ENCODE results near the gene SUCLA2. TPM values are rescaled to one million over a fixed set of nuclear protein-coding genes. Genes with fewer than 3 reads are reported as not detected.
"Not testable (repeated sequence)": the region's sequence is repeated elsewhere in the genome, so short reads cannot be mapped to it uniquely, and the experiment has no call there.

The SUCLA2 gene
- total and polyA plus RNA-seq, 10 of the 15 experiments (the other 5 are each of a cell fraction or from before 2014, with no cell fraction given), result 27.5 to 83.4 (median 42.8) TPM

- CTCF ChIA-PET, result interaction anchor here (0.6 kb wide), 1 partner anchor 69 kb away, joined by 3 read pairs; no protein-coding TSS in a partner anchor
These were observed 55.9 kb downstream of the SUCLA2 start for GRCh38 chr13:47945146-47945545.

GRCh38 chr13:47934371-47934770 lies 66.7 kb downstream of the SUCLA2 start:
- Histone ChIP-seq H2AFZ (ENCODE audit: control insufficient read depth, low read depth, low read length) (no peak overlapping the region), H3K4me3 (no peak overlapping the region), H3K4me2 (ENCODE audit: control insufficient read depth, insufficient read depth) (no peak overlapping the region), H3K36me3 (ENCODE audit: control insufficient read depth in 2 of 2, insufficient read depth in 2 of 2, low read length in 1 of 2) (no peaks in the 10 kb centered on the region), H3K27me3 (replicated peaks in 1 of 2; ENCODE audit: control insufficient read depth in 2 of 2, insufficient read depth in 2 of 2, low read length in 1 of 2) (no peaks in the 10 kb centered on the region), H3K9ac (ENCODE audit: control insufficient read depth, insufficient read depth, low read length) (no peak overlapping the region), H3K4me1 (ENCODE audit: control insufficient read depth, insufficient read depth, low read length) (no peaks in the 10 kb centered on the region), H3K27ac (ENCODE audit: control insufficient read depth, insufficient read depth) (no peak overlapping the region), H3K79me2 (ENCODE audit: control insufficient read depth, insufficient read depth, low read length) (no peaks in the 10 kb centered on the region), H4K20me1 (ENCODE audit: control insufficient read depth, insufficient read depth) (no peaks in the 10 kb centered on the region), H3K9me3 (replicated peaks; ENCODE audit: control insufficient read depth, insufficient read depth, low read length) (no peaks in the 10 kb centered on the region)
- no TSS peak for BruUV-seq (replicated peaks)
- WGBS (ENCODE audit: insufficient coverage, insufficient replicate concordance, low lambda C conversion rate, missing lambda C conversion rate), result 98% methylated on average over 5 of the region's 5 CpGs
- POLR2A ChIA-PET, result no interaction called here
- ATAC-seq (no peak), DNase-seq (ENCODE audit: low read depth, low spot score) (no peak), FAIRE-seq (no peak)
- intact Hi-C loops (cut with micrococcal nuclease; ENCODE audit: unreplicated experiment) (no loop called here), in situ Hi-C loops (cut with MboI) (no loop called here)
- RAD21 ChIA-PET (ENCODE audit: unreplicated experiment), result no interaction called here
- SMC1A ChIA-PET (ENCODE audit: uncharacterized antibody, unreplicated experiment), result interaction anchor here (1.5 kb wide), 1 partner anchor 34 kb away, joined by 3 read pairs; no protein-coding TSS in a partner anchor
- TF ChIP-seq KDM1A (IDR thresholded peaks at IDR 0.05; ENCODE audit: borderline replicate concordance) (no peak), ATF2 (IDR thresholded peaks at IDR 0.05; ENCODE audit: low read length) (no peak), BACH1 (IDR thresholded peaks at IDR 0.05; ENCODE audit: borderline replicate concordance) (no peak), POLR2AphosphoS2 (IDR thresholded peaks at IDR 0.05; ENCODE audit: low read depth, low read length) (no peak), CREB1 (IDR thresholded peaks at IDR 0.05; ENCODE audit: low read depth) (no peak), JUND (IDR thresholded peaks at IDR 0.05; ENCODE audit: low read depth, low read length) (no peak), DPF2 (IDR thresholded peaks at IDR 0.05) (no peak), MXI1 (IDR thresholded peaks at IDR 0.05; ENCODE audit: low read depth, low read length) (no peak), BHLHE40 (IDR thresholded peaks at IDR 0.05; ENCODE audit: borderline replicate concordance in 1 of 2, low read depth in 2 of 2, low read length in 1 of 2) (no peak), HCFC1 (IDR thresholded peaks at IDR 0.05; ENCODE audit: low read length) (no peak), ATF7 (IDR thresholded peaks at IDR 0.05; ENCODE audit: low read depth) (no peak), ASH2L (IDR thresholded peaks at IDR 0.05; ENCODE audit: borderline replicate concordance, low read depth) (no peak), FOXK2 (IDR thresholded peaks at IDR 0.05) (no peak), ZZZ3 (IDR thresholded peaks at IDR 0.05; ENCODE audit: control insufficient read depth, insufficient read length, low read depth) (no peak), SIX5 (IDR thresholded peaks at IDR 0.05; ENCODE audit: low read depth, low read length, severe bottlenecking) (no peak), MTA2 (IDR thresholded peaks at IDR 0.05; ENCODE audit: low read depth) (no peak), HSF1 (IDR thresholded peaks at IDR 0.05; ENCODE audit: low read depth, low read length) (no peak)
- CTCF ChIA-PET, result no interaction called here

More at GRCh38 chr13:47945146-47945545, 55.9 kb downstream of the SUCLA2 start:
- H3K27me3 ChIP-seq (replicated peaks in 1 of 2; ENCODE audit: control insufficient read depth in 2 of 2, insufficient read depth in 2 of 2, low read length in 1 of 2); H3K4me2 ChIP-seq (ENCODE audit: control insufficient read depth, insufficient read depth); intact Hi-C loops (cut with micrococcal nuclease; ENCODE audit: unreplicated experiment); SMC1A ChIA-PET (ENCODE audit: uncharacterized antibody, unreplicated experiment); H3K27ac ChIP-seq (ENCODE audit: control insufficient read depth, insufficient read depth); H3K9me3 ChIP-seq (replicated peaks; ENCODE audit: control insufficient read depth, insufficient read depth, low read length); H3K4me1 ChIP-seq (ENCODE audit: control insufficient read depth, insufficient read depth, low read length); BruUV-seq (replicated peaks); H3K4me3 ChIP-seq; in situ Hi-C loops (cut with MboI); H4K20me1 ChIP-seq (ENCODE audit: control insufficient read depth, insufficient read depth); H2AFZ ChIP-seq (ENCODE audit: control insufficient read depth, low read depth, low read length); H3K9ac ChIP-seq (ENCODE audit: control insufficient read depth, insufficient read depth, low read length); RAD21 ChIA-PET (ENCODE audit: unreplicated experiment); H3K79me2 ChIP-seq (ENCODE audit: control insufficient read depth, insufficient read depth, low read length); FAIRE-seq; DNase-seq (ENCODE audit: low read depth, low spot score); ATAC-seq: not testable (repeated sequence)
- WGBS (ENCODE audit: insufficient coverage, insufficient replicate concordance, low lambda C conversion rate, missing lambda C conversion rate), result 92% methylated on average over 2 of the region's 4 CpGs
- POLR2A ChIA-PET, result interaction anchor here (0.6 to 0.7 kb wide), 2 partner anchors 9 to 114 kb away, joined by 4 read pairs; no protein-coding TSS in a partner anchor
- peaks cover 0 to 11% of the 10 kb centered on the region in 2 experiments for H3K36me3 ChIP-seq (ENCODE audit: control insufficient read depth in 2 of 2, insufficient read depth in 2 of 2, low read length in 1 of 2)

Measured in GM12878 (cell line).